ENCODE results near the gene CES5A.

Gene CES5A

GRCh38 chr16:55853114-55853513 is 22.1 kb downstream of the CES5A start:
- Histone ChIP-seq H3K79me2 (ENCODE audit: insufficient read depth, low read length) (no peaks in the 10 kb centered on the region), H3K4me2 (ENCODE audit: low read length) (no peak overlapping the region), H3K36me3 (ENCODE audit: insufficient read depth, low read length) (no peaks in the 10 kb centered on the region), H3K9ac (ENCODE audit: low read length) (no peak overlapping the region), H3K27ac (ENCODE audit: low read depth, low read length, poor library complexity, severe bottlenecking) (no peak overlapping the region), H2AFZ (ENCODE audit: low read length) (no peak overlapping the region), H3K4me1 (ENCODE audit: insufficient read depth, low read length, severe bottlenecking) (no peaks in the 10 kb centered on the region), H3K27me3 (ENCODE audit: insufficient read depth, low read length) (no peaks in the 10 kb centered on the region), H3K9me3 (ENCODE audit: low read length) (no peaks in the 10 kb centered on the region), H3K4me3 (ENCODE audit: low read depth, low read length, poor library complexity, severe bottlenecking) (no peak overlapping the region), H4K20me1 (ENCODE audit: insufficient read depth, low read length) (no peaks in the 10 kb centered on the region), H3K9me2 (ENCODE audit: low read depth, low read length) (no peaks in the 10 kb centered on the region), H3F3A (ENCODE audit: insufficient read depth, low read length) (no peaks in the 10 kb centered on the region)
- TF ChIP-seq EZH2 (IDR thresholded peaks at IDR 0.05; ENCODE audit: borderline replicate concordance, low read length): no peak
- no peak for TF ChIP-seq CTCF (IDR thresholded peaks at IDR 0.05; ENCODE audit: low read length)

- H3K9me3 ChIP-seq (ENCODE audit: low read length): no peaks in the 10 kb centered on the region
- no peak overlapping the region for H3K27ac ChIP-seq (ENCODE audit: low read depth, low read length, poor library complexity, severe bottlenecking)
- H2AFZ ChIP-seq (ENCODE audit: low read length): no peak overlapping the region
- no peak overlapping the region for H3K4me3 ChIP-seq (ENCODE audit: low read depth, low read length, poor library complexity, severe bottlenecking)
- H3K4me2 ChIP-seq (ENCODE audit: low read length): no peak overlapping the region
- TF ChIP-seq CTCF (IDR thresholded peaks at IDR 0.05; ENCODE audit: low read length): no peak
- TF ChIP-seq EZH2 (IDR thresholded peaks at IDR 0.05; ENCODE audit: borderline replicate concordance, low read length): no peak
- no peaks in the 10 kb centered on the region for H4K20me1 ChIP-seq (ENCODE audit: insufficient read depth, low read length)
- no peaks in the 10 kb centered on the region for H3K27me3 ChIP-seq (ENCODE audit: insufficient read depth, low read length)
- no peaks in the 10 kb centered on the region for H3K79me2 ChIP-seq (ENCODE audit: insufficient read depth, low read length)
- no peaks in the 10 kb centered on the region for H3K36me3 ChIP-seq (ENCODE audit: insufficient read depth, low read length)
- no peaks in the 10 kb centered on the region for H3K4me1 ChIP-seq (ENCODE audit: insufficient read depth, low read length, severe bottlenecking)
- no peaks in the 10 kb centered on the region for H3F3A ChIP-seq (ENCODE audit: insufficient read depth, low read length)
- H3K9me2 ChIP-seq (ENCODE audit: low read depth, low read length): no peaks in the 10 kb centered on the region
- no peak overlapping the region for H3K9ac ChIP-seq (ENCODE audit: low read length)
These were observed 25.6 kb downstream of the CES5A start for GRCh38 chr16:55849536-55849935.

GRCh38 chr16:55846598-55847346 is 28.4 kb downstream of the CES5A start:
- H4K20me1 ChIP-seq (ENCODE audit: insufficient read depth, low read length): no peaks in the 10 kb centered on the region
- no peak overlapping the region for H3K27ac ChIP-seq (ENCODE audit: low read depth, low read length, poor library complexity, severe bottlenecking)
- TF ChIP-seq CTCF (IDR thresholded peaks at IDR 0.05; ENCODE audit: low read length) (no peak), EZH2 (IDR thresholded peaks at IDR 0.05; ENCODE audit: borderline replicate concordance, low read length) (no peak)
- no peaks in the 10 kb centered on the region for H3K79me2 ChIP-seq (ENCODE audit: insufficient read depth, low read length)
- no peaks in the 10 kb centered on the region for H3F3A ChIP-seq (ENCODE audit: insufficient read depth, low read length)
- no peak overlapping the region for H3K4me2 ChIP-seq (ENCODE audit: low read length)
- H2AFZ ChIP-seq (ENCODE audit: low read length): no peak overlapping the region
- H3K9me3 ChIP-seq (ENCODE audit: low read length): no peaks in the 10 kb centered on the region
- H3K27me3 ChIP-seq (ENCODE audit: insufficient read depth, low read length): no peaks in the 10 kb centered on the region
- H3K4me1 ChIP-seq (ENCODE audit: insufficient read depth, low read length, severe bottlenecking): no peaks in the 10 kb centered on the region
- no peaks in the 10 kb centered on the region for H3K36me3 ChIP-seq (ENCODE audit: insufficient read depth, low read length)
- no peaks in the 10 kb centered on the region for H3K9me2 ChIP-seq (ENCODE audit: low read depth, low read length)
- no peak overlapping the region for H3K4me3 ChIP-seq (ENCODE audit: low read depth, low read length, poor library complexity, severe bottlenecking)
- H3K9ac ChIP-seq (ENCODE audit: low read length): no peak overlapping the region
